ENCODE results near the gene IPO11. TPM values are rescaled to one million over a fixed set of nuclear protein-coding genes. Genes with fewer than 3 reads are reported as not detected.

IPO11 gene
- total RNA-seq, 1 donor from 2014 or later, result 11.8 TPM

DNA sequence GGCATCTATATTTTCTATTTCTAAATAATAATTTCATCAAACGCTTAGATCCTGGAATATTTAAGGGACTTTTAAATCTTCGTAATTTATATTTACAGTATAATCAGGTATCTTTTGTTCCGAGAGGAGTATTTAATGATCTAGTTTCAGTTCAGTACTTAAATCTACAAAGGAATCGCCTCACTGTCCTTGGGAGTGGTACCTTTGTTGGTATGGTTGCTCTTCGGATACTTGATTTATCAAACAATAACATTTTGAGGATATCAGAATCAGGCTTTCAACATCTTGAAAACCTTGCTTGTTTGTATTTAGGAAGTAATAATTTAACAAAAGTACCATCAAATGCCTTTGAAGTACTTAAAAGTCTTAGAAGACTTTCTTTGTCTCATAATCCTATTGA lies 167.2 kb downstream of the IPO11 start:
- intact Hi-C loops (cut with DNase I), result no loop called here
- H3K27ac ChIP-seq, result no peak overlapping the region
- no peak for TF ChIP-seq CTCF (IDR thresholded peaks at IDR 0.05)

DNA sequence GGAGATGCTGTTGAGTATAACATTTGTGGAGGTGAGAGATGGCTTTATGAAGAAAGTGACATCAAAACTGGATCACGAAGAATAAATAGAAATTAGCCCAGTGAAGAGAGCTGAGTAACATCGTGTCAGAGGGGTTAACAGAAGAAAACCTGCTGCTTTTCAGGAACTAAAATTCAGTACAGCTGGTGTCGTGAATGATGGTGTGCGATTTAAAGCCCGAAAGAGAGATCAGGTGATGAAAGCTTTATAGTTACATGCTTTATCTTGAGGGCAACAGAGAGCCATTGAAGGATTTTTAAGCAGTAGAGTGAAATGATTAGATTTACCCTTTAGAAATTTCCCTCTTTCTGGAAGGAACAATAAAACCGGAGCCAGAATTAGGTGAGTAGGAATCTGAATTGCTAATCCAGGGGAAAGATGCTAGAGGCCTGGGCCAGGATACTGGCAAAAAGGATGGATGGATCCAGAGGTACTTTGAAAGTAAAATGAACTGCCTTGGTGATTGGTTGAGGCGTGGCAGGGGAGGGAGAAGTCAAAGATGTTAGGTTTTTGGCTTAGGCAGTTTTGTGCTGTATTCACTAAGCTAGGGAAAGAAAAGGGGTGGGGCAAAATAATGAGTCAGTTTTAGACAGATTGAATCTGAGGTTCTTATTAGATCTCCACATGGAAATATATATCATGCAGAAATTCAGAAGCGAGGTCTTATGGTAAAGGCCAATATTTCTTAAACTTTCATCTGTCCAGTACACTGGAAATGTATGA lies 169.5 kb downstream of the IPO11 start:
- H3K36me3 ChIP-seq, result no peaks in the 10 kb centered on the region
- intact Hi-C loops (cut with DNase I), result no loop called here
- no peaks in the 10 kb centered on the region for H3K9me3 ChIP-seq
- DNase-seq (ENCODE audit: low spot score in 2 of 2), result no peak
- H3K27ac ChIP-seq, result no peak overlapping the region
- H3K4me1 ChIP-seq, result no peaks in the 10 kb centered on the region
- no peaks in the 10 kb centered on the region for H3K27me3 ChIP-seq
- H3K4me3 ChIP-seq, result no peak overlapping the region
- no peak for TF ChIP-seq CTCF (IDR thresholded peaks at IDR 0.05)

More for the DNA sequence above, 167.2 kb downstream of the IPO11 start:
- Histone ChIP-seq H3K9me3 (no peaks in the 10 kb centered on the region), H3K4me3 (no peak overlapping the region), H3K4me1 (no peaks in the 10 kb centered on the region), H3K36me3 (no peaks in the 10 kb centered on the region), H3K27me3 (no peaks in the 10 kb centered on the region)
- DNase-seq (ENCODE audit: low spot score in 2 of 2), result no peak

DNA sequence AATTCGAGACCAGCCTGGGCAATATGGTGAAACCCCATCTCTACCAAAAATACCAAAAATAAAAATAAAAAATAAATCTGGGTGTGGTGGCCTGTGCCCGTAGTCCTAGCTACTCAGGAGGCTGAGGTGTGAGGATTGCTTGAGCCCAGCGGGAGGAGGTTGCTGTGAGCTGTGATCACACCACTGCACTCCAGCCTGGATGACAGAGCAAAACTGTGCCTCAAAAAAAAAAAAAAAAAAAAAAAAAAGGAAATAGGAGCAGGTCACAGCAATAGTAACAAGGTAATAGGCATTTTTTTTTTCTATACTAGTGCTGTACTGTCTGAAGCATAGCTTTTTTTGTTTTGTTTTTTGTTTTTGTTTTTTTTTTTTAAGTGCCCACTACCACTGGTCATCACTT lies 171.8 kb downstream of the IPO11 start:
- no peak for TF ChIP-seq CTCF (IDR thresholded peaks at IDR 0.05)
- intact Hi-C loops (cut with DNase I), result no loop called here
- H3K4me1 ChIP-seq, result no peaks in the 10 kb centered on the region
- H3K4me3 ChIP-seq, result no peak overlapping the region
- H3K9me3 ChIP-seq, result no peaks in the 10 kb centered on the region
- no peaks in the 10 kb centered on the region for H3K36me3 ChIP-seq
- H3K27ac ChIP-seq, result no peak overlapping the region
- no peak for DNase-seq (ENCODE audit: low spot score in 2 of 2)
- H3K27me3 ChIP-seq, result no peaks in the 10 kb centered on the region

- H3K9me3 ChIP-seq, result no peaks in the 10 kb centered on the region
- no peak for DNase-seq (ENCODE audit: low spot score in 2 of 2)
- H3K4me3 ChIP-seq, result no peak overlapping the region
- intact Hi-C loops (cut with DNase I), result no loop called here
- no peak for TF ChIP-seq CTCF (IDR thresholded peaks at IDR 0.05)
- H3K27me3 ChIP-seq, result no peaks in the 10 kb centered on the region
- H3K27ac ChIP-seq, result no peak overlapping the region
- no peaks in the 10 kb centered on the region for H3K4me1 ChIP-seq
- H3K36me3 ChIP-seq, result no peaks in the 10 kb centered on the region
Observed at GRCh38 chr5:62585306-62585705, 172.7 kb downstream of the IPO11 start.

- Histone ChIP-seq H3K27ac (no peak overlapping the region), H3K27me3 (no peaks in the 10 kb centered on the region), H3K36me3 (no peaks in the 10 kb centered on the region), H3K9me3 (no peaks in the 10 kb centered on the region), H3K4me3 (no peak overlapping the region), H3K4me1 (no peaks in the 10 kb centered on the region)
- intact Hi-C loops (cut with DNase I), result no loop called here
- TF ChIP-seq CTCF (IDR thresholded peaks at IDR 0.05), result no peak
- DNase-seq (ENCODE audit: low spot score in 2 of 2), result no peak
Observed at GRCh38 chr5:62585751-62586150, 173.2 kb downstream of the IPO11 start.
